ENCODE data around the gene LPGAT1.

Gene LPGAT1

DNA sequence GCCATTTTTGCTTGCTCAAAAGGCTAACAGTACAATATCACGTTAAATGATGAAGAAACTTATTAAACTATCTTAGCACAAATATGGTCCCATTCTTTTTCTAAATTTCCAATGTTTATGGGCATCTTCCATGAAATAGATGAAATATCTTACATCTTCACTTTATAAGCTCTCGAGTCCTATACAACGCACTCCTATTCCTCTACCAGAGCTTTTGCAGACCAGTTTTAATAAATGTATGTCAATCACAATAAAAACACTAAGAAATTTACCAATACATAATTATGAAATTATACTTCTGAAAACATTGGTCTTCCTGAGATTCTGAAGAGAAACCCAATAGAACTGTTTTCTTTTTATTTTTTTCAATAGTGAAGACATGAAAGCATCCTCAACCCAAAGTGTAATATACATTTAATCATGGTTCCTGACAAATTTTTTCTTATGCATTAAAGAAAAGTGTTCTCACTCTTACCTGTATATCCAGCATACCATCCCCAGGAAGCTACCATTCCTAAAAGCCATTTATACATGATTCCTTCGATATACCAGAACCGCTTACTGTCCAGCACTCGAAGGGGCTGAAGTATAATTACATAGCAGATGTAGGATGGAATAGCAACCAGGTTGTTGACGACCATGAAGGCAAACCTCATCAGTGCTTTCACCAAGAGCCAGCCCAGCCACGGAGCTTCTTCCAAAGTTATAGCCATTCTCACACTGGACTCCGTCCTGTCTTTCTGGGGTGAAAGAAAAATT, 1.8 kb downstream of the LPGAT1 start:
- DNase-seq (ENCODE audit: low read depth): no peak

DNA sequence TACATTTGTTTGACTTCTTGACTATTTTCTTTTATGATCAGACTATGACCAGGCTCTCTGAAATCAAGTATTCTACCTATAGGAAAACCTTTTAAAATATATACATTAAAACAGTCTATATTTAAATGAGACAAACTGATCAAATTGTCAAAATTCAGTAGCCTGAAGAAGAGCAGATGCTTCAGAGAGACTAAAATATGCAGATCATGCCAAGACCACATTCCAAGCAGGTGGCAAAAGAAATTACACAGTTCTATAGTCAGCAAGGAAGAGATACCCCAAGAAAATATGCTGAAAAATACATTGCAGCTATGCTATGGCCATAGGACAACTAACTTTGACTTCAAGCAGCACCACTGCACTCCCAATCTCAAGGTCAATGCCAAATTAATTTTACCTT, 3.5 kb downstream of the LPGAT1 start:
- no peak for DNase-seq (ENCODE audit: low read depth)

DNA sequence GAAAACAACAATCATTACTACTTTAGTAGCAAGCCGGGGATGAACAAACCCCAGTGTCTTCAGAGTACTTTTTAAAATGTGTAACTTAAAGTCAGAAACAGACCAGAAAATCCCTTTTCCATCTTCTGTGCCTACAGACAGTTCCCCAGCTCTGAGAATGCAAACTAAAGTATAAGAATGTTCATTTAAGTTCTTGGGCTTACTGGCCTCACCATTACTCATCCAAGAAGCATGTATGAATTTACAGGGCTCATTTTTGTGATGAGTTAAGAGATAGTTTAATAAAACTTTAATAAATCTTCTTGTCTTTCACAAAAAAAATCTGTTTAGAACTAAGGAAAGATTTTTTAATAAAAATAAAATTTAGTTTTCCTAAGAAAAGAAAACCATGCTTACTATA, 4.6 kb downstream of the LPGAT1 start:
- peak; percentile 43 for DNase-seq (ENCODE audit: low read depth)

DNA sequence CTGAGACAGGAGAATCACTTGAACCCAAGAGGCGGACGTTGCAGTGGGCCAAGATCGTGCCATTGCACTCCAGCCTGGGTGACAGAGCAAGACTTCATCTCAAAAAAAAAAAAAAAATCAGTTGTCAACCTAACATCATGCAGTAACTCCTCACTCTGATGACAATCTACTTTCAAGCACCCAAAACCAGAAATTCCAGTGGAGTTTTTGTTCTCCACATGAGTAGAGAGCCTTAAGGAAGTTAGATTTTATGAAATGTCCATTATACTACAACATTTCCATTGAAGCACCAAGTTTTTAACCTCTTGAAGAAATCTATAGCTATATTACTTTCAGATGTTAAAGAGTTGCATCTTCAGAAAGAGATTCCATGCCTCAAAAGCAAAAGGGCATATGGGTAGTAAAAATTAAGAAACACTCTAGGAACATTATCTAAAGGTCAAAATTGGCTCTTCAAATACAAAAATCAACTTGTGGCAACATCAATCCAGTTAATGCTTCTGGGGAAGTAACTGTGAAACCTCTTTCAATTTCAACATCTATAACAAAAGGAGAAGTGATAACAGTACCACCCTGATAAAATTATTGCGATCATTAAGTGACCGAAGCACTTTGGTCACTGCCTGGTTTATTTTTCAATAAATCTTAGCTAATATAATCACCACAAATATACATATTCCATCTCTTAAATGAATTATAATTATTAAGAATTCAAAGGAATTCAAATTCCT, 7.7 kb downstream of the LPGAT1 start:
- DNase-seq (ENCODE audit: low read depth): no peak

DNA sequence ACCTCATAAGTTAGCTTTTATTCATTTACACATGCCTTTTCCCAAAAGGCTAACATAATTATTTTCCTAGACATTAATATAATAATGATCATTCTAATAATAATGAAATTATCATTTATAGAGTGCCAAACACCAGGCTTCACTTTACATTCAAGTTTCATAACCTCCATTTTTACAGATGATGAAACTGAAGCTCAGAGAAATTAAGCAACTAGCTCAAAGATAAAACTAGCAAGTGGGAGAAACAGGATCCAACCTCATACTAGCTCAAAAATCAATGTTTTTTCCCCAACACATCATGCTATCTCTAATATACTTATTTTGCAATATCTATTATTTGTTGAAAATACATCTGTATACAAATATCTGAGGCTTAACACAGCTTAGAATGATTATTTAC, 14.0 kb downstream of the LPGAT1 start:
- DNase-seq (ENCODE audit: low read depth): no peak

DNA sequence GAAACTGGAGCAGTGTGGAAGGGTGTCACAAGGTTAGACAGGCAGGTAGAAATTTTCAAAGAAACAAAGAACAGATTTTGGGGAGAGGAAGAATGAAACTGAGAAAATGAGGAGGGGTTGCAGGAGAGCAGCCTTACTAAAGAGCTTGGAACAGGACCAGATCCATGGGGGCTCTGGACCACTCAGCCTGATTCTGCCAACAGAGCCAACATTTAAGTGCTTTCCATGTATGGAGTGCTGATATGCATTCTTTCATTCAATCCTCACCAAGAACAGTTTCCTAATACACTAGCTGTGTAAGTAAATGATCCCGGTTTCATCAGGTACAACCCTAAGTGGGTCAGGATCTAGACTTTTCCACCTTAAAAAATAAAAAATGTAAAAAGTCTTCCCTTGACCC, 16.2 kb downstream of the LPGAT1 start:
- no peak for DNase-seq (ENCODE audit: low read depth)

DNA sequence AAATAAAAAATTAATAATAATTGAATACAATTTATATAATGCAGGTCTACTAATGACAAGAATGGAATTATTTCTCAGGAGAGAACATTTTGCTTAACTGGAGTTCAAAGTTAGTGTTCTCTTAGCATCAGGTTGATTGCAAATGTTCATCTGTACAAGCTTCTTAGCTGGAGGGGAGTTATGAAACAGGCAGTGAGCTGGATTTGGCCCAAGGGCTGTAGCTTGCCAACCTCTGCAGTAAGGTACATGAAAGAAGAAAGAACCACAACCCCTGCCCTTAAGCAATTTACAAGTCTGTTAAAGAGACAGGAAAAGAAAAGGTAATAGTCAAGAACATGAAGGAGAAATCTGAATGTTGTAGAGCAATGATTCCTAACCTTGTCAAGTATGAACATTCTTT, 17.0 kb downstream of the LPGAT1 start:
- no peak for DNase-seq (ENCODE audit: low read depth)

DNA sequence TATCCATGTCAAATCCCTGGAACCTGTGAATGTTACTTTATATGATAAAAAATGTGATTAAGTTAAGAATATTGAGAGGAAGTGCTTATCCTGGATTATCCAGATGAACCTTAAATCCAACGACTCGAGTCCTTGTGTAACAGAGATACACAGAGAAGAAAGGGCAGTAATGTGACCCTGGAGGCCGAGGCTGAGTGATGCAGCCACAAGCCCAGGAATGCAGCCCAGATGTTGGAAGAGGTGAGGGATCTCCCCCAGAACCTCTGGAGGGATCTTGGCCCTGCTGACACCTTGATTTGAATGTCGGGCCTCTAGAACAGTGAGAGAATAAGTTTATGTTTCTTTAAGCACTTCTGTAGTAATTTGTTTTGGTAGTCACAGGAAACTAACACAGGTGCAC, 18.0 kb downstream of the LPGAT1 start:
- no peak for DNase-seq (ENCODE audit: low read depth)

DNA sequence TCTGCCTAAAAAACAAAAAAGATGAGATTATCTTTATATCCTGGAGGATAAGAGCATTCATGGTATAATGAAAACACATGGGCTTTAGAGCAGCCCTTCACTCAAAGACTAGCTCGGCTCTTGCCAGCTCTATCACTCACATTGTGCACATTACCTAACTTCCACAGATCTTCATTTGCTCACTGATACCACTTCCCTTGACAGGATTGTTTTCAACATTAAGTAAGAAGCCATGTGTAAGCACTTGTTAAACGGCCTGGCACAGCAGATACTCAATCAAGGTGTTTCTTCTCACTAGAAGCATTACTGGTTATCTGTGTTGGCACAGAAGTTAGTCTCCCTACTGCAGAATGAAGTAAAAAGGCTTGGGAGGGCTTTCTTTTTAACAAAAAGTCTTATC, 18.7 kb downstream of the LPGAT1 start:
- no peak for DNase-seq (ENCODE audit: low read depth)

DNA sequence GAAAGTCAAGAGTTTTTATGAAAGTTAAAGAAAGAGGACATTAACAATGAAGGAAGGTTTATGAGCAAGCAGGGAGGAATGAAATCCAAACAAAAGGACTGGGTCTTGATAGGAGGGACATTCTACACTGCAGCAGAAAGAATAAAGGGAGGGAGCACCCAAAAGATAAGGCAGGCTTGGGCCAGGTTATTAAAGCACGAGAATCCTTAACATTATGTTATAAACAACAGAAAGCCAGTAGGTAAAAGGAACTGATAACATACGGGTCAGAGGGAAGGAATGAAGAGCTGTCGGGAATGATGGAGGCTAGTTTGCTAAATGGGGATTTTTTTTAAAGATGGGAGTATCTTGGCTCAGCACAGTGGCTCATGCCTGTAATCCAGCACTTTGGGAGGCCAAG, 19.4 kb downstream of the LPGAT1 start:
- no peak for DNase-seq (ENCODE audit: low read depth)

DNA sequence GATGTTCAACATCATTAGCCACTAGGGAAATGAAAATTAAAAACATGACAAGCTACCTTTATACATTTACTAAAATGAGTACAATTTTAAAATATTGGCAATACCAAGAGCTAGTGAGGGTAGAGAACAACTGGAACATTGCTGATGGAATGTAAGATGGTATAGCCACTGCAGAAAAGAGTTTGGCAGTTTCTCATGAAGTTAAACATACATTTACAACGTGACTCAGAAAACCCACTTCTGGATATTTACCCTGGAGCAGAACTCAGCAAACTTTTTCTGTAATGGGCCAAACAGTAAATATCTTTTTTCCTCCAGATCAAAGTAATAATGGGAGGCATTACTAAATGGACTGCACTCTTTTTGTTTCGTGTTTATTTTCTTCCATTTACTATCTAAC, 22.1 kb downstream of the LPGAT1 start:
- no peak for DNase-seq (ENCODE audit: low read depth)

DNA sequence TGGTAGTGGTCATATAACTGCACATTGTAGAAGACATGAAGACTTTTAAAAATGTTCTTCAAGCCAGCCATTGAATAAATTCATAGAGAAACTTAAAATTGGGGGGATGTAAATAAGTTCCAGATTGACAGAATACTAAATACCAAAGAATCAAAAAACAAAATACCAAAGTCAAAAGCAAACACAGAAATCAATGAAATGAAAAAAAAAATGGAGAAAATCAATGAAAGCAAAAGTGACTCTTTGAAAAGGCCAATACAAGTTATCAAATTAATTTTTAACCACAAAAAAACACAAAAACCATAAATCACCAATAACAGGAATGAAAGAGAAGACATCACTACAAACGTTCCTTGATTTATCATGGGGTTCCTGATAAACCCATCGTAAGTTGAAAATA, 25.6 kb downstream of the LPGAT1 start:
- DNase-seq (ENCODE audit: low read depth): no peak

DNA sequence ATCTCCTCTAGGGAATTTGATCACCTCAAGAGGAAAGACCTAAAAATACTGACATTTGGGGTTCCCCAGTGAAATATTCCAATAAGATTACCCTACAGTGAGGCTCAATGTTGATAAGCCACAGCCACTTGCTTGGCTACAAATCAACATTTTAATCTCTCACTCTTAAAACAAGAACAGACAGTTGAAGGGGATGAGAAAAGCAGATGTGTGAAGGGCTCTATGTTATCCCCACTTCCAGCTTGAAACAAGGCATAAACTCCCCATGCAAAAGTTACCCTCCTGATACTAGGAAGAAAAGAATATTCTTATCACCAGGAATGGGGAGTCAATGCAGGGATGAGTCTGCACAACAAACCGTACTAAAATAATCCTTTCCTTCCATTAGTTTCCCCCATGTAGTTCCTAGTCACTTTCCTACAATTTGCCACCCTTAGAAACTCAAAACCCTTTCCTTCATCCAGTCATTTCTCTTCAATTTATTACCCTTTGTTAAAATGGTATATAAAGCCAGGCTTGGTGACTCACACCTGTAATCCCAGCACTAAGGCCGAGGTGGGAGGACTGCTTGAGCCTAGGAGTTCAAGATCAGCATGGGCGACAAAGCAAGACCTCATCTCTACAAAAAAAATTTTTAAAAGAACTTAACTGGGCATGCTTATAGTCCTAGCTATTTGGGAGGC, 29.5 kb downstream of the LPGAT1 start:
- DNase-seq (ENCODE audit: low read depth): no peak

DNA sequence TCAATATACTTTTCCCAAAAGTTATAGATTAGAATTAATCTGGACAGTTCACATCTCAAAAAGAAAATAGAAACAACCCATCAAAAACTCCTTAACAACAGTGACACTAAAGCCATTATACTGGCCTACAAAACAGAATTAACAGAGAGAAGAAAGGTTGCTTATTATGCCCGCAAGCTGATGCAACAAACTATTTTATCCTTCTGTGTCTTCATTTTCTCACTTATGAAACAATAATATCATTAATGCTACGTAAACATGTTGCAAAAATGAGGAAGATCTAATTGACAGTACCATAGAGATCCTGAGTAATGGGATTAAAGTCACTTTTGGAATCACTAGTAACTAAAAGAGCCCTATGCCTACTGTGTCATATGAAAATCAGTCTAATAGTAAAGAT, 32.6 kb downstream of the LPGAT1 start:
- DNase-seq (ENCODE audit: low read depth): no peak

DNA sequence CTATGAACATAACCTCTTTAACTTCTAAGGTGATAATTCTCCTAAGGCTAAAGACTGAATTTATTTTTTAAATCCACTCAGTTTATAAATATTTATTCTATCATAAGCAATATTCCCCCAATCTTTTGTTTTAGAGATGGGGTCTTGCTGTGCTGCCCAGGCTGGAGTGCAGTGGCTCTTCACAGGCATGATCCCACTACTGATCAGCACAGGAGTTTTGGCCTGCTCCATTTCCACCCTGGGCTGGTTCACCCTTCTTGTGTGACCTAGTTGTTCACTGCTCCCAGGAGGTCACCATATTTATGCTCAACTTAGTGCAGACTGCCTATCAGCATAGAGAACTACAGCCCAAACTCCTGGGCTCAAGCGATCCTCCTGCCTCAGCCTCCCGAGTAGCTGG, 38.6 kb downstream of the LPGAT1 start:
- DNase-seq (ENCODE audit: low read depth): no peak

DNA sequence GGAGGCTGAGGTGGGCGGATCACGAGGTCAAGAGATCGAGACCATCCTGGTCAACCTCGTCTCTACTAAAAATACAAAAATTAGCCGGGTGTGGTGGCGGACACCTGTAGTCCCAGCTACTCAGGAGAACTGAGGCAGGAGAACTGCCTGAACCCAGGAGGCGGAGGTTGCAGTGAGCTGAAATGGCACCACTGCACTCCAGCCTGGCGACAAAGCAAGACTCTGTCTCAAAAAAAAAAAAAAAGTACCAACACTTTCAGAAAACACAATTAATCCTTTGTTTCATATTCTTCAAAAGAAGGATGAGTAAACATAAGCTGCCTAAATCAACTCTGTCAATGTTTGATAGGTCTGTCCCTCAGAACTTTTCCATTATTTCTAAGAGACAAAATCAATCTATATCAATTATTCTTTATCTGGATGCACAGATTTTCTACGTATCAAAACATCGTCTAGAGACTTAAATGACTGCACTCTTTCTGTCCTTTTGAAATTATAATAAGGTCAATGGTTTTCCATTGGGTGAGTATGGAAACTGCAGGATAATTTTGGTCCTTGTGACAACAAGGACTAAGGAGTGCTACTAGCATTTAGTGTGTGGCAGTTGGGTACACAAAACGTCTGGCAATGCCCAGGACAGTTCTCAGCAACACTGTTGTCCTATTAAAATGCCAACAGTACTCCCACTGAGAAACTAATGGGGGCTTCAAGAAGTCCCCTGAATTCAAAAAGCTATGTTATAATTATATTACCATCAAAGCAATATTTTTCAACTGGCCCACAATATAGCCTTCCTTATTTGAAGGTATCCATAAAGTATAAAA, 40.7 kb downstream of the LPGAT1 start:
- no peak for DNase-seq (ENCODE audit: low read depth)

DNA sequence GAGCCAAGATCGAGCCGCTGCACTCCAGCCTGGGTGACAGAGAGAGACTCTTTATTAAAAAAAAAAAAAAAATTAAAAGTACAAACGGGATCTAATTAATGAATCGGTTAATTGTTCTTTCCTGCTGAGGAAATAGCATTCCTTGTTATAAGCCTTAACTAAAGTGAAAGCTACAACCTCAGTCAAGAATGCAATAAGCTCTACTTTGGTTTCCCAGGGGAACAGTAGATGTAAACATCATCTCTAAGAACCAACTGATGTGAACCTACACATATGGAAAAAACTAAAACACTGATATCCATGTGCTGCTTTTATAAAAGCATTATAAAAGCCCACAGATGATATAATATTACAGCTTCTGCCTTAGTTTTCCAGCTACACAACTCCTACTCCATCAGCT, 41.9 kb downstream of the LPGAT1 start:
- no peak for DNase-seq (ENCODE audit: low read depth)

DNA sequence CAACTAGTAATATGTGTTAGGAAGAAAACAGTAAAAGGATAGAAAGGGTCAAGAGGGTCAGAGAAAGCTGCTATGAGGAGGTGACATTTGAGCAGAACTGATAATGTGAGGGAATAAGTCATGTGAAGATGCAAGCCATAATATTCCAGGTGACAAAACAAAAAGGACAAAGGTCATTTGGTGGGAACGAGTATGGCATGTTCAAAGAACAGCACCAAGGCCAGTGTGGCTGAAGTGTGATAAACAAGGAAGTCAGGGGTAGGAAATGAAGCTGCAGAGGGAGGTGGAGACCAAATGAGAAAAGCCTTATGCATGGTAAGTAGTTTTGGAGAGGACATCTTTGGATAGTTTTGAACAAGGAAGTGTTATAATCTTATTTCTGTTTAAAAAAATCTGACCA, 46.7 kb downstream of the LPGAT1 start:
- no peak for DNase-seq (ENCODE audit: low read depth)

DNA sequence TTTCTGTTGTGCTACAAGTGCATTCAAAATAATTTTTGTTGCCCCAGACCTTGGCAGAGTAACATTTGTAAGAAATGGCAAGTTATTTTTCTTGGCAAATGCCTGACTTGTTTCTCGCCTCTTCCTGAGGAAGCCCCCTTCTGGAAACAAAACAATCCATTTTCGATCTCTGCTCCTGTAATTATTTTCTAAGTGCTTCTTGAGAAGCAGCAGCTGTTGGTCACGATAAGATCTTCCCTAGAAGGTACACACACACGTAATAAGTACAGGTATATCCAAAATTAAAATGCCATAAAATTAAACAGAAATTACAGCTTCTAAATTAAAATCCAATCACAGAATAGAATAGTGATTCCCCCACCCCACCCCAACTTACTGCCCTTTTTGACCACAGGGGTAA, 47.3 kb downstream of the LPGAT1 start:
- no peak for DNase-seq (ENCODE audit: low read depth)

DNA sequence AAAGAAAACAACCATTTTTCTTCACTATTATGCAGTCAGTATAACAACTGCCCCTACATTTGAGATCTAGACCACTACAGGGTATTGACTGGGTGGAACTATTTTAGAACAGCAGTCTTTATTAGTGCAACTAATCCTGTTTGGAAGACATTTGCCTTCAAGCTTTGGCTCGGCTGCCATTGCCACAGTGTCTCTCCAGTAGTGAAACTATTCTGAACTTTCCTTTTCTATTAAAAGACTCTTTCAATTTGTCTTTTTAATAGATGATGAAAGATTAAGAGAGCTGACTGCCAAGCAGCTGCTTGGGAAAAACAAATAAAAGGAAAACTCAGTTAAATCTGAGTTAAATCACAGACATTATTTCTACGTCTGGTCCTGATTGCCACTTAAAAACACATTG, 49.3 kb downstream of the LPGAT1 start:
- no peak for DNase-seq (ENCODE audit: low read depth)

DNA sequence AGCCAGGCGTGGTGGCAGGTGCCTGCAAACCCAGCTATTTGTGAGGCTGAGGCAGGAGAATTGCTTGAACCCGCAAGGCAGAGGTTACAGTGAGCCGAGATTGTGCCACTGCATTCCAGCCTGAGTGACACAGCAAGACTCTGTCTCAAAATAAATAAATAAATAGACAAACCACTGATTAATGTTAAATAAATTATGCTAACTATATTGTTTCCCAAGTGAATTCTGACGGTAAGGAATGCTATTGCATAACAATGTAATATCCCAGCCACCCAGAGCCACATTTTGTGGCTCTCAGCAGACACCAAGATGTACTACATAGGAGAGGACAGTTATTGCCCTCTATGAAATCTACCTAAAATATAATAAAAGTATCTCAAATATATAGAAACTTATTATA, 55.4 kb downstream of the LPGAT1 start:
- DNase-seq (ENCODE audit: low read depth): no peak

DNA sequence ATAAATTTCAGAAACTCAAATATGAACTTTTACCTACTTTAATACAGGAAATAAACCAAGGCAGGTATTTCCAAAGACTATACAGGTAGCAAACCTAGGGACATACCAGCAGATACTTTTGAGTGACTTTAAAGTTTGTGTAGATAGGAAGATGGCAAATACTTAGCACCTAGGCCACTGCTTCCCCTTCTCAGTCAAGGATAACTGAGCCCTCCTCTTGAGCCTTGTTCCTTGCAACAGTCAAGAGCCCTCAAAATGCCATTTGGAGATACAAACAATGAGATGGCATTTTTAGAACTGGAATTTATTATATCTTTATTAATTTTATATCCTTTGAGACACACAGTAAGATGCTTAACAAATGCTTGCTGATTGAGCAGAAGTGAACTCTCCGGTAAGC, 65.9 kb downstream of the LPGAT1 start:
- no peak for DNase-seq (ENCODE audit: low read depth)

DNA sequence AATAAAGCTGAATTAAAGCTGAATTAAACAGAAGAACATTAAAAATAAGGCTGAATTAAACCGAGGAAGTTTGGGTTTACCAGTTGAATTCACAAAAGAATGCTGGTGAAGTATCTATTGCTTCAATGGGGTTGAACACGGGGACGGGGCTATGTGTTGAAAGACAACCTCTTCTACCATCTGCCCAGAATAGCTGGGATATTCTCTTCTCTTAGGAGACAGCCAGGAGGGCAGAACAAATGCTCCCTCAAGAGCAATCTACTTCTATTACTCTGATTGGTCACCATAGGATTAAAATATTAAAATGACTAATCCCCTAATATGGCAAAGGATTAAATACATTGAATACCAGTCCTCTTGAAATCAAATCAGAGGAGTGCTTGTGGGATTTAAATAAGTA, 68.4 kb downstream of the LPGAT1 start:
- DNase-seq (ENCODE audit: low read depth): no peak

All from HS-5 (cell line).